GM12872 (cell line): Measurements from ENCODE around the gene PLEKHO1.

Experiments
- CTCF ChIP-seq: IDR thresholded peaks from 3 replicates; pipeline ENCODE4 v1.5.1; 2011; ENCODE audit warnings: low read depth, mild to moderate bottlenecking, low read length, moderate library complexity; ENCODE audit not compliant: insufficient read depth

PLEKHO1 gene

GRCh38 chr1:150160964-150161621, 11.4 kb downstream of the PLEKHO1 start:
- TF ChIP-seq CTCF = 0 out of 3 replicates have a peak, but pooled peaks have one; percentile 15

- TF ChIP-seq CTCF = peak; percentile 55; the same call in 2 of the 3 replicates
Observed at GRCh38 chr1:150161747-150162581, 12.2 kb downstream of the PLEKHO1 start.

GRCh38 chr1:150162582-150162861, 12.8 kb downstream of the PLEKHO1 start:
- TF ChIP-seq CTCF = no peak

GRCh38 chr1:150162862-150163706, 13.4 kb downstream of the PLEKHO1 start:
- TF ChIP-seq CTCF = no peak

- TF ChIP-seq CTCF = no peak
Observed at GRCh38 chr1:150164224-150164623, 14.5 kb downstream of the PLEKHO1 start.

- TF ChIP-seq CTCF = no peak
Observed at GRCh38 chr1:150164779-150165178, 15.1 kb downstream of the PLEKHO1 start.
